ENCODE measurements around the gene PALLD. TPM values are rescaled to one million over a fixed set of nuclear protein-coding genes. Genes with fewer than 3 reads are reported as not detected.

The PALLD gene
- total and polyA plus RNA-seq, 2 donors (not counting 3 experiments of a cell fraction or from before 2014, with no cell fraction given) = 13.4 to 48.2 TPM

DNA sequence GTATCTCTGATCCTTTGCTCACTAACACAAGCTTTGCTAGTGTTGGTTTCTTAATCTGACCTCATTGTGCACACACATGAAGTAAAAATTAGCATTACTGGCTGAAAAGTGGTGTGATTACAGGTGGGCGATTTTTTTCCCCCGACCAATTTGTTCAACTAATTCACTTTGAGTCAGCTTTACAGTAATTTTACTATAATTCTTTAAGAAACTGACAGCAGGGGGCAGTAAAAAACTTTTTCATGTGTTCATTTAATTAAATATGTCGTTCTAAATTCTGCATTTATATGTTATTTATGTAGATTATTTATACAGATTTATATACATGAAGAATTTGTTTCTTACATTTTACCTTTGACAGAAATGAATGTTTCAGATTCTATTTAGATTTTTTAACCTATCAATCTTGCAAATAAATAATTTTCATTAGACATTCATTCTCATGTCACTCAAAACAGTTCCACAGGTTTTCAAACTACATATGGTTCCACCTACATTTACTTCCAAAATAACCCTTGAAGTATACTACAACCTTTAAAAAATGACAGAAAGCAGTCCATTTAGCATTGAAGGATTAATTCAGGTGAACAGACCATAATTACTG is 17.5 kb downstream of the PALLD start:
- FAIRE-seq (no peak), DNase-seq (ENCODE audit: low read depth, low spot score) (peak; percentile 65)
- TF ChIP-seq GATA2 (IDR thresholded peaks at IDR 0.05; ENCODE audit: insufficient read depth, insufficient read length, low read depth, low read length) (no peak), EZH2 (IDR thresholded peaks at IDR 0.05; ENCODE audit: borderline replicate concordance, low read depth, low read length, severe bottlenecking) (no peak), JUN (IDR thresholded peaks at IDR 0.05; ENCODE audit: borderline replicate concordance, insufficient read depth, insufficient read length, low read depth) (no peak)
- TF ChIP-seq, protein P1, sequence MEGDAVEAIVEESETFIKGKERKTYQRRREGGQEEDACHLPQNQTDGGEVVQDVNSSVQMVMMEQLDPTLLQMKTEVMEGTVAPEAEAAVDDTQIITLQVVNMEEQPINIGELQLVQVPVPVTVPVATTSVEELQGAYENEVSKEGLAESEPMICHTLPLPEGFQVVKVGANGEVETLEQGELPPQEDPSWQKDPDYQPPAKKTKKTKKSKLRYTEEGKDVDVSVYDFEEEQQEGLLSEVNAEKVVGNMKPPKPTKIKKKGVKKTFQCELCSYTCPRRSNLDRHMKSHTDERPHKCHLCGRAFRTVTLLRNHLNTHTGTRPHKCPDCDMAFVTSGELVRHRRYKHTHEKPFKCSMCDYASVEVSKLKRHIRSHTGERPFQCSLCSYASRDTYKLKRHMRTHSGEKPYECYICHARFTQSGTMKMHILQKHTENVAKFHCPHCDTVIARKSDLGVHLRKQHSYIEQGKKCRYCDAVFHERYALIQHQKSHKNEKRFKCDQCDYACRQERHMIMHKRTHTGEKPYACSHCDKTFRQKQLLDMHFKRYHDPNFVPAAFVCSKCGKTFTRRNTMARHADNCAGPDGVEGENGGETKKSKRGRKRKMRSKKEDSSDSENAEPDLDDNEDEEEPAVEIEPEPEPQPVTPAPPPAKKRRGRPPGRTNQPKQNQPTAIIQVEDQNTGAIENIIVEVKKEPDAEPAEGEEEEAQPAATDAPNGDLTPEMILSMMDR (IDR thresholded peaks at IDR 0.05; ENCODE audit: extremely low read depth in 1 of 2, insufficient read depth in 1 of 2, low read depth in 1 of 2, low read length in 2 of 2) = peak in 1 of 2 donors; percentile 24
- dilution Hi-C loops (cut with MboI; ENCODE audit: extremely low pct_ligation_motif_present, low sequenced_read_pairs) (loop anchor here (25.0 kb wide), 1 partner anchor 398 kb away; no protein-coding TSS in a partner anchor), intact Hi-C loops (cut with micrococcal nuclease) (loop anchor here (1.0 to 10.0 kb wide), 9 partner anchors 40 to 970 kb away; no protein-coding TSS in a partner anchor)
- Histone ChIP-seq H3K79me2 (ENCODE audit: control insufficient read depth, insufficient read depth, low read length) (no peaks in the 10 kb centered on the region), H3K9ac (replicated peaks; ENCODE audit: extremely low read depth, insufficient read depth, low read length) (no peak overlapping the region), H4K20me1 (replicated peaks; ENCODE audit: control insufficient read depth, extremely low read depth, insufficient read depth, low read length) (no peaks in the 10 kb centered on the region), H3K36me3 (ENCODE audit: control insufficient read depth in 2 of 2, extremely low read depth in 1 of 2, insufficient read depth in 2 of 2, low read length in 2 of 2) (no peaks in the 10 kb centered on the region), H3K27me3 (ENCODE audit: control insufficient read depth in 2 of 2, insufficient read depth in 2 of 2, low read length in 2 of 2) (no peaks in the 10 kb centered on the region), H3K9me1 (replicated peaks; ENCODE audit: control insufficient read depth, extremely low read depth, insufficient read depth, low read length) (no peaks in the 10 kb centered on the region), H3K4me2 (ENCODE audit: insufficient read depth, low read length) (peak overlapping the region; percentile 14), H2AFZ (ENCODE audit: low read depth, low read length) (peak overlapping the region; percentile 53), H3K4me1 (ENCODE audit: control insufficient read depth, extremely low read depth, insufficient read depth, low read length) (no peaks in the 10 kb centered on the region), H3K9me3 (replicated peaks; ENCODE audit: control insufficient read depth, insufficient read depth, low read length) (no peaks in the 10 kb centered on the region), H3K27ac (ENCODE audit: insufficient read depth, low read depth, low read length) (no peak overlapping the region), H3K4me3 (replicated peaks in 1 of 3; ENCODE audit: insufficient read depth in 1 of 3, low read depth in 1 of 3, low read length in 3 of 3) (no peak overlapping the region)
- no TSS peak for BruUV-seq (replicated peaks)
- ChIA-PET CTCF (interaction anchor here (0.6 to 3.7 kb wide), 54 partner anchors 9 to 973 kb away, joined by 3 to 53 read pairs (median 4); partner anchors contain the start of gene DDX60L), POLR2A (no interaction called here)

All from endothelial cell of umbilical vein (primary cell).